ENCODE data around the gene NKX6-2.

NKX6-2 gene

DNA sequence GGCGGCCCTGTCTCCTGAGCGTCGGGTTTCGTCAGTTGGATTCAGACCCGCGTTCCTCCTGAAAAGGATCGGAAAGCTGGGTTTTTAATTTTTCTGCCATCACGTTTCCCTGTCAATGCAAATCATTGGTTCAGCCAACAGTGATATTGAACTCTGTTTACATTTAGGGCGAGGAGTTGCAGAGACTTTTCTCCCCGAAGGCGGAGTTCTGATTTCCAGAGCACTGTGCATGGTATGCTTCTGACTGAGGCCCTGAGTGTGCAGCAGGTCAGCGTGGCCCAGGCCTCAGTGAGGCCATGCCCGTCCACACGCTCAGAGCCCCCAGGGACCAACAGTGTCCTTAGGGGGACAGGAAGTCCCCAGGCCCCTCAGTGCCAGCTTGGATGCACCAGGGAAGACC is 27.1 kb downstream of the NKX6-2 start:
- H3K9me2 ChIP-seq (replicated peaks; ENCODE audit: control insufficient read depth, low read length), result no peaks in the 10 kb centered on the region
- no peak for TF ChIP-seq EZH2phosphoT487 (IDR thresholded peaks at IDR 0.05; ENCODE audit: borderline replicate concordance, low read length)
- TF ChIP-seq, protein P1, sequence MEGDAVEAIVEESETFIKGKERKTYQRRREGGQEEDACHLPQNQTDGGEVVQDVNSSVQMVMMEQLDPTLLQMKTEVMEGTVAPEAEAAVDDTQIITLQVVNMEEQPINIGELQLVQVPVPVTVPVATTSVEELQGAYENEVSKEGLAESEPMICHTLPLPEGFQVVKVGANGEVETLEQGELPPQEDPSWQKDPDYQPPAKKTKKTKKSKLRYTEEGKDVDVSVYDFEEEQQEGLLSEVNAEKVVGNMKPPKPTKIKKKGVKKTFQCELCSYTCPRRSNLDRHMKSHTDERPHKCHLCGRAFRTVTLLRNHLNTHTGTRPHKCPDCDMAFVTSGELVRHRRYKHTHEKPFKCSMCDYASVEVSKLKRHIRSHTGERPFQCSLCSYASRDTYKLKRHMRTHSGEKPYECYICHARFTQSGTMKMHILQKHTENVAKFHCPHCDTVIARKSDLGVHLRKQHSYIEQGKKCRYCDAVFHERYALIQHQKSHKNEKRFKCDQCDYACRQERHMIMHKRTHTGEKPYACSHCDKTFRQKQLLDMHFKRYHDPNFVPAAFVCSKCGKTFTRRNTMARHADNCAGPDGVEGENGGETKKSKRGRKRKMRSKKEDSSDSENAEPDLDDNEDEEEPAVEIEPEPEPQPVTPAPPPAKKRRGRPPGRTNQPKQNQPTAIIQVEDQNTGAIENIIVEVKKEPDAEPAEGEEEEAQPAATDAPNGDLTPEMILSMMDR (IDR thresholded peaks at IDR 0.05; ENCODE audit: low read depth, low read length, poor library complexity, severe bottlenecking), result no peak
- H3K36me3 ChIP-seq (ENCODE audit: control insufficient read depth, low read length), result no peaks in the 10 kb centered on the region
- H4K20me1 ChIP-seq (ENCODE audit: control insufficient read depth, insufficient read depth, low read depth, low read length), result no peaks in the 10 kb centered on the region
- no peaks in the 10 kb centered on the region for H3F3A ChIP-seq (ENCODE audit: control insufficient read depth, insufficient read depth)
- no peaks in the 10 kb centered on the region for H3K79me2 ChIP-seq (ENCODE audit: control insufficient read depth, low read length)
- no peak overlapping the region for H3K27ac ChIP-seq (ENCODE audit: low read depth, low read length)
- no peak overlapping the region for H3K4me2 ChIP-seq (ENCODE audit: low read length)
- no peak overlapping the region for H3K4me3 ChIP-seq (ENCODE audit: low read length)
- H3K27me3 ChIP-seq (ENCODE audit: control insufficient read depth, low read length), result no peaks in the 10 kb centered on the region
- H3K4me1 ChIP-seq (ENCODE audit: control insufficient read depth, low read length), result no peaks in the 10 kb centered on the region
- peaks cover 44% of the 10 kb centered on the region for H3K9me3 ChIP-seq (ENCODE audit: control insufficient read depth, insufficient read depth, low read length)

DNA sequence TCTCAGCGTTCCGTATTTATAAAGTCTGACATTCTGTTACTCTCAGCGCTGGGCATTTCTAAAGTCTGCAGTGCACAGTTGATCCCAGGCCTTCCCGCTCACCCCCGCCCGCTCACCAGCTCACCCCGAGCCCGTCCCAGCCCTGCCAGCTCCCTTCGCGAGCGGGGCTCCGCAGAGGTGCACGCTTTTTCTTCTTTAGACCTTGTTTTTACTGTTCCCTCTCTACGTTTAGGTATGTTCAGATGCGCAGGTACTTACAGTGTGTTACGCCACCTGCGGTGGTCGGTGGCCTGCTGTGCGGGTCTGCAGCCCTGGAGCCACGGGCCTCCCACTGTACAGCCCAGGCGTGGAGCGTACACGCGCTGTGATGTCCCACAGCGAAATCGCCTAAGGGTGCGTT is 28.8 kb downstream of the NKX6-2 start:
- no peak overlapping the region for H3K4me3 ChIP-seq (ENCODE audit: low read length)
- no peaks in the 10 kb centered on the region for H3K36me3 ChIP-seq (ENCODE audit: control insufficient read depth, low read length)
- H3K79me2 ChIP-seq (ENCODE audit: control insufficient read depth, low read length), result no peaks in the 10 kb centered on the region
- H3K27ac ChIP-seq (ENCODE audit: low read depth, low read length), result no peak overlapping the region
- H4K20me1 ChIP-seq (ENCODE audit: control insufficient read depth, insufficient read depth, low read depth, low read length), result no peaks in the 10 kb centered on the region
- no peaks in the 10 kb centered on the region for H3K27me3 ChIP-seq (ENCODE audit: control insufficient read depth, low read length)
- H3K9me3 ChIP-seq (ENCODE audit: control insufficient read depth, insufficient read depth, low read length), result peaks cover 42% of the 10 kb centered on the region
- H3K9me2 ChIP-seq (replicated peaks; ENCODE audit: control insufficient read depth, low read length), result no peaks in the 10 kb centered on the region
- no peaks in the 10 kb centered on the region for H3K4me1 ChIP-seq (ENCODE audit: control insufficient read depth, low read length)
- TF ChIP-seq EZH2phosphoT487 (IDR thresholded peaks at IDR 0.05; ENCODE audit: borderline replicate concordance, low read length), result no peak
- TF ChIP-seq, protein P1 (IDR thresholded peaks at IDR 0.05; ENCODE audit: low read depth, low read length, poor library complexity, severe bottlenecking), result no peak
- no peak overlapping the region for H3K4me2 ChIP-seq (ENCODE audit: low read length)
- H3F3A ChIP-seq (ENCODE audit: control insufficient read depth, insufficient read depth), result no peaks in the 10 kb centered on the region

DNA sequence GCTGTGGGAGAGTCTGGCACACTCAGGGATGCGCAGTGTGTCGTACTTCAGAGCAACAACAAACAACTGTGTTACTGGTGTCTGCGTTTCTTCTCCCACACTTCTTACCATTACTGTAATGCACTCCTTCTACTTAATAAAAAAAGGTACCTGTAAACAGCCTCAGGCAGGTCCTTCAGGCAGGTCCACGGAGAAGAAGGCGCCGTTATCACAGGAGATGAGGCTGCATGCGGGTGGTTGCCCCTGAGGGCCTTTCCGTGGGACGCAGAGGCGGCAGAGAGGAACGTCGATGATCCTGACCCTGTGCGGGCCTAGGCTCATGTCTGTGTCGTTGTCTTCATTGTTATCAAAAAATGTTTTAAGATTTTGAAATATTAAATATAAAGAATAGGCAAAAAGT is 29.4 kb downstream of the NKX6-2 start:
- TF ChIP-seq EZH2phosphoT487 (IDR thresholded peaks at IDR 0.05; ENCODE audit: borderline replicate concordance, low read length), result no peak
- TF ChIP-seq, protein P1 (IDR thresholded peaks at IDR 0.05; ENCODE audit: low read depth, low read length, poor library complexity, severe bottlenecking), result no peak
- H3K9me2 ChIP-seq (replicated peaks; ENCODE audit: control insufficient read depth, low read length), result no peaks in the 10 kb centered on the region
- no peaks in the 10 kb centered on the region for H3K27me3 ChIP-seq (ENCODE audit: control insufficient read depth, low read length)
- H3K4me3 ChIP-seq (ENCODE audit: low read length), result no peak overlapping the region
- peaks cover 46% of the 10 kb centered on the region for H3K9me3 ChIP-seq (ENCODE audit: control insufficient read depth, insufficient read depth, low read length)
- no peaks in the 10 kb centered on the region for H3K36me3 ChIP-seq (ENCODE audit: control insufficient read depth, low read length)
- H3K27ac ChIP-seq (ENCODE audit: low read depth, low read length), result no peak overlapping the region
- no peaks in the 10 kb centered on the region for H4K20me1 ChIP-seq (ENCODE audit: control insufficient read depth, insufficient read depth, low read depth, low read length)
- no peaks in the 10 kb centered on the region for H3K79me2 ChIP-seq (ENCODE audit: control insufficient read depth, low read length)
- H3F3A ChIP-seq (ENCODE audit: control insufficient read depth, insufficient read depth), result no peaks in the 10 kb centered on the region
- H3K4me1 ChIP-seq (ENCODE audit: control insufficient read depth, low read length), result no peaks in the 10 kb centered on the region
- no peak overlapping the region for H3K4me2 ChIP-seq (ENCODE audit: low read length)

Measured in DOHH2 (cell line).